ENCODE results near the gene PRAMEF6. TPM values are rescaled to one million over a fixed set of nuclear protein-coding genes. Genes with fewer than 3 reads are reported as not detected.
"Not testable (repeated sequence)": the region's sequence is repeated elsewhere in the genome, so short reads cannot be mapped to it uniquely, and the experiment has no call there.

PRAMEF6 gene
- total RNA-seq (2022) (not detected in 2 replicates), Bru-seq, nascent RNA (not detected), BruChase-seq, experiment 1, labeled RNA remaining after a 6-hour chase (not detected), BruChase-seq, experiment 2, labeled RNA remaining after a 2-hour chase (not detected)
- long read RNA-seq = 0 reads

DNA sequence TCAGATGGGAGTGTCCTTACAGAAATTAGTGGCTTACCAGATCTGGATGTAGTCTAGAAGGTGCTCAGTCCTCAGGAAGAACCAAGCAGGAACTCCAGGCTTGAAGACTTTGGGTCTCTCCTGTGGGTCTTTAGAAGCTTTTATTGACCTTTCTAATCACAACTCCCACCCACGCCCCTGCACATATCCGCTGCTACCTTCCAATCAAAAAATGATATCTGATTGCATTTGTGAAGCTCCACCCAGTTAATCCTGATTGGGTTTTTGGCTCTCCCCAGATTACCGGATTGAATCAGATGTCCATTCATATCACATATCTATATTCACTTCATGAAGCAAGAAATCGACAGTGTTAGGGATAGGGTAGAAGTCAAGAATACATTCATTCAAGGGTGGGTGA, at the start of gene PRAMEF6:
PRAMEF6 (minus strand) TSS at position 101 of the 400 bp plus-strand sequence. CDS start 5,062 bp downstream, outside the sequence.
- H3K4me3 Mint-ChIP-seq (ENCODE audit: low read depth, unreplicated experiment); H3K27me3 Mint-ChIP-seq (ENCODE audit: unreplicated experiment); BruUV-seq (replicated peaks); H3K9me3 Mint-ChIP-seq (ENCODE audit: low read depth, unreplicated experiment); intact Hi-C loops (cut with micrococcal nuclease; ENCODE audit: unreplicated experiment); H3K27ac Mint-ChIP-seq (ENCODE audit: unreplicated experiment); CTCF ChIA-PET; H3K4me1 Mint-ChIP-seq (ENCODE audit: low read depth, unreplicated experiment); H3K36me3 Mint-ChIP-seq (ENCODE audit: insufficient read depth, unreplicated experiment); DNase-seq: not testable (repeated sequence)

- DNase-seq; H3K27ac Mint-ChIP-seq (ENCODE audit: unreplicated experiment); H3K4me3 Mint-ChIP-seq (ENCODE audit: low read depth, unreplicated experiment); H3K36me3 Mint-ChIP-seq (ENCODE audit: insufficient read depth, unreplicated experiment); intact Hi-C loops (cut with micrococcal nuclease; ENCODE audit: unreplicated experiment); H3K4me1 Mint-ChIP-seq (ENCODE audit: low read depth, unreplicated experiment); H3K27me3 Mint-ChIP-seq (ENCODE audit: unreplicated experiment); BruUV-seq (replicated peaks); H3K9me3 Mint-ChIP-seq (ENCODE audit: low read depth, unreplicated experiment); CTCF ChIA-PET: not testable (repeated sequence)
Measured at GRCh38 chr1:12924368-12924767, 23.0 kb downstream of the PRAMEF6 start.

DNA sequence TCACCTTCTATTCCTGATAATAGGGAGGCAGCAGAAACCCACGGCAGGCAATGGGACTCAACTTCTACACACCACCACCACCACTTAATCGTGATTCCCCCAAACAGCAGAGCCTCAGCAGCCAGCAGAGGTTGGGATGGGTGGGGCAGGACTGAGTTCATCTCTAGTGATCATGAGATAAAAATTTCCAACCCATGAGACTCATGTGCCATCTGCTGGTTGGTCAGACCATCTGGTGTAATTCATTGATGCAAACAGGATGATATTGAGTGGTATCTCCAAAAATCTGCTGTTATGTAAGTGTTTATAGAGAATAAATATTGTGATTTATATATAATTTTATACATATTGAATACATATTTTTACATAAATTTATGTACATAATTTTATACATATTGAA, 25.6 kb downstream of the PRAMEF6 start:
- BruUV-seq (replicated peaks); H3K27ac Mint-ChIP-seq (ENCODE audit: unreplicated experiment); H3K4me1 Mint-ChIP-seq (ENCODE audit: low read depth, unreplicated experiment); H3K27me3 Mint-ChIP-seq (ENCODE audit: unreplicated experiment); H3K9me3 Mint-ChIP-seq (ENCODE audit: low read depth, unreplicated experiment); CTCF ChIA-PET; H3K4me3 Mint-ChIP-seq (ENCODE audit: low read depth, unreplicated experiment); intact Hi-C loops (cut with micrococcal nuclease; ENCODE audit: unreplicated experiment); DNase-seq; H3K36me3 Mint-ChIP-seq (ENCODE audit: insufficient read depth, unreplicated experiment): not testable (repeated sequence)

- not testable (repeated sequence) for H3K4me1 Mint-ChIP-seq (ENCODE audit: low read depth, unreplicated experiment)
Measured at GRCh38 chr1:12916310-12916709, 31.1 kb downstream of the PRAMEF6 start, which contains the start of gene PRAMEF7. Gene PRAMEF7 (plus strand): TSS chr1:12916610. CDS start chr1:12917693, 1,083 bp downstream.

GRCh38 chr1:12903793-12904572, 43.4 kb downstream of the PRAMEF6 start:
- H3K4me1 Mint-ChIP-seq (ENCODE audit: low read depth, unreplicated experiment); intact Hi-C loops (cut with micrococcal nuclease; ENCODE audit: unreplicated experiment); H3K27me3 Mint-ChIP-seq (ENCODE audit: unreplicated experiment); DNase-seq; H3K36me3 Mint-ChIP-seq (ENCODE audit: insufficient read depth, unreplicated experiment); H3K4me3 Mint-ChIP-seq (ENCODE audit: low read depth, unreplicated experiment); CTCF ChIA-PET; H3K9me3 Mint-ChIP-seq (ENCODE audit: low read depth, unreplicated experiment); BruUV-seq (replicated peaks); H3K27ac Mint-ChIP-seq (ENCODE audit: unreplicated experiment): not testable (repeated sequence)

More at GRCh38 chr1:12916310-12916709, 31.1 kb downstream of the PRAMEF6 start, which contains the start of gene PRAMEF7:
- DNase-seq; H3K4me3 Mint-ChIP-seq (ENCODE audit: low read depth, unreplicated experiment); intact Hi-C loops (cut with micrococcal nuclease; ENCODE audit: unreplicated experiment); CTCF ChIA-PET; H3K27ac Mint-ChIP-seq (ENCODE audit: unreplicated experiment); H3K9me3 Mint-ChIP-seq (ENCODE audit: low read depth, unreplicated experiment); H3K27me3 Mint-ChIP-seq (ENCODE audit: unreplicated experiment); BruUV-seq (replicated peaks); H3K36me3 Mint-ChIP-seq (ENCODE audit: insufficient read depth, unreplicated experiment): not testable (repeated sequence)

DNA sequence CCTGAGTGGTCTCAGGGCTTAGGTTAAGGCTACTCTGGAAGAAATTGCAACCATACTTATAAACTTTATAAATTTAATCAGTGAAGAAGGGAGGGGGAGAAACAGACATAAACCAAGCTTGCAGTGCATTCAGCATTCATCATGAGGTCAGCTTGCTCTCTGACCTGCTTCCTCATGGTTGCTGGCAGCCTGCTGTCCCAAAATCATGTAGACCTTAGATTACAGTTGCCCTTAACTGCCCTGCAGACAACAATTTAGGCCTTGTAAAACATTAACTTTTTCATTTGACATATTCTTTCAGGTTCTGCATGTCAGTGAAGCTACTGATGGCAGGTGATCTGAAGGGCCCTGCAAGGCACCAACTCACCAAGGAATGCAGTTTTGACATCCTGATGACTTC, 48.2 kb downstream of the PRAMEF6 start:
- H3K36me3 Mint-ChIP-seq (ENCODE audit: insufficient read depth, unreplicated experiment); intact Hi-C loops (cut with micrococcal nuclease; ENCODE audit: unreplicated experiment); CTCF ChIA-PET; H3K27me3 Mint-ChIP-seq (ENCODE audit: unreplicated experiment); H3K4me1 Mint-ChIP-seq (ENCODE audit: low read depth, unreplicated experiment); H3K27ac Mint-ChIP-seq (ENCODE audit: unreplicated experiment); H3K9me3 Mint-ChIP-seq (ENCODE audit: low read depth, unreplicated experiment); DNase-seq; H3K4me3 Mint-ChIP-seq (ENCODE audit: low read depth, unreplicated experiment); BruUV-seq (replicated peaks): not testable (repeated sequence)

DNA sequence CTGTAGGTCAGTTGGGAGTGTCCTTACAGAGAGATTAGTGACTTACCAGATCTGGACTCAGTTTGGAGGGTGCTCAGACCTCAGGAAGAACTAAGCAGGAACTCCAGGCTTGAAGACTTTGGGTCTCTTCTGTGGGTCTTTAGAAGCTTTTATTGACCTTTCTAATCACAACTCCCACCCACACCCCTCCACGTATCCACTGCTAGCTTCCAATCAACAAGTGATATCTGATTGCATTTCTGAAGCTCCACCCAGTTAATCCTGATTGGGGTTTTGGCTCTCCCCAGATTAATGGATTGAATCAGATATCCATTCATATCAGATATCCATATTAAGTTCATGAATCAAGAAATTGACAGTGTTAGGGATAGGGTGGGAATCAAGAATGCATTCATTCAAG, 49.2 kb downstream of the PRAMEF6 start, which contains the start of gene PRAMEF10:
PRAMEF10 (minus strand) TSS at position 101 of the 400 bp plus-strand sequence. CDS start 2,423 bp downstream, outside the sequence.
- H3K27me3 Mint-ChIP-seq (ENCODE audit: unreplicated experiment); H3K36me3 Mint-ChIP-seq (ENCODE audit: insufficient read depth, unreplicated experiment); H3K9me3 Mint-ChIP-seq (ENCODE audit: low read depth, unreplicated experiment); intact Hi-C loops (cut with micrococcal nuclease; ENCODE audit: unreplicated experiment); H3K4me1 Mint-ChIP-seq (ENCODE audit: low read depth, unreplicated experiment); CTCF ChIA-PET; DNase-seq; H3K27ac Mint-ChIP-seq (ENCODE audit: unreplicated experiment); BruUV-seq (replicated peaks); H3K4me3 Mint-ChIP-seq (ENCODE audit: low read depth, unreplicated experiment): not testable (repeated sequence)

Other genes with a start within 250 kb of the PRAMEF6 start
- gene AADACL3, start 231.5 kb downstream of the PRAMEF6 start, total RNA-seq (2022) = not detected in 2 replicates
- not detected in 2 replicates for gene CFAP107, start 201.4 kb downstream of the PRAMEF6 start, total RNA-seq (2022)
- gene PRAMEF12, start 173.8 kb downstream of the PRAMEF6 start, total RNA-seq (2022) = not detected in 2 replicates
- not detected in 2 replicates for gene PRAMEF1, start 156.2 kb downstream of the PRAMEF6 start, total RNA-seq (2022)
- not detected in 2 replicates for gene PRAMEF11, start 116.2 kb downstream of the PRAMEF6 start, total RNA-seq (2022)
- gene HNRNPCL1, start 98.9 kb downstream of the PRAMEF6 start, total RNA-seq (2022) = not detected in 2 replicates
- gene PRAMEF2, start 90.5 kb downstream of the PRAMEF6 start, total RNA-seq (2022) = not detected in 2 replicates
- gene PRAMEF4, start 61.4 kb downstream of the PRAMEF6 start, total RNA-seq (2022) = not detected in 2 replicates
- not detected in 2 replicates for gene PRAMEF10, start 49.3 kb downstream of the PRAMEF6 start, total RNA-seq (2022)
- not detected in 2 replicates for gene PRAMEF7, start 31.0 kb downstream of the PRAMEF6 start, total RNA-seq (2022)
- gene PRAMEF27, start 109.0 kb upstream of the PRAMEF6 start, total RNA-seq (2022) = not detected in 2 replicates
- not detected in 2 replicates for gene HNRNPCL3, start 113.2 kb upstream of the PRAMEF6 start, total RNA-seq (2022)
- not detected in 2 replicates for gene PRAMEF25, start 123.2 kb upstream of the PRAMEF6 start, total RNA-seq (2022)
- not detected in 2 replicates for gene HNRNPCL2, start 169.3 kb upstream of the PRAMEF6 start, total RNA-seq (2022)
- gene PRAMEF26, start 208.4 kb upstream of the PRAMEF6 start, total RNA-seq (2022) = not detected in 2 replicates
- not detected in 2 replicates for gene HNRNPCL4, start 218.1 kb upstream of the PRAMEF6 start, total RNA-seq (2022)
- gene PRAMEF9, start 224.3 kb upstream of the PRAMEF6 start, total RNA-seq (2022) = not detected in 2 replicates

All from Calu3 (cell line).